ES-I3 (cell line): ENCODE measurements around the gene PLA2G15.
"Not testable (repeated sequence)": the region's sequence is repeated elsewhere in the genome, so short reads cannot be mapped to it uniquely, and the experiment has no call there.

Source experiments
- H3K36me3 ChIP-seq: 2 replicates; pipeline ENCODE4 v1.6.1; 2013; ENCODE audit warnings: mild to moderate bottlenecking, low read length, control low read depth, moderate library complexity; ENCODE audit not compliant: insufficient read depth
- H3K4me1 ChIP-seq: 2 replicates; pipeline ENCODE4 v1.6.1; 2013; ENCODE audit warnings: mild to moderate bottlenecking, control low read depth, low read length; ENCODE audit not compliant: insufficient read depth
- H3K9ac ChIP-seq: 2 replicates; pipeline ENCODE4 v1.6.1; 2013; ENCODE audit warnings: low read depth, mild to moderate bottlenecking, low read length, moderate library complexity
- H3K9me3 ChIP-seq: 2 replicates; pipeline ENCODE4 v1.6.1; 2013; ENCODE audit warnings: mild to moderate bottlenecking, low read length, moderate library complexity; ENCODE audit not compliant: control insufficient read depth, insufficient read depth

Gene PLA2G15

GRCh38 chr16:68286153-68287074 is 41.2 kb downstream of the PLA2G15 start:
- H3K9me3 ChIP-seq, result no peaks in the 10 kb centered on the region
- H3K36me3 ChIP-seq, result peaks cover 17% of the 10 kb centered on the region
- no peak overlapping the region for H3K9ac ChIP-seq
- peaks cover 5% of the 10 kb centered on the region; the same call in 1 of the 2 replicates for H3K4me1 ChIP-seq

GRCh38 chr16:68287276-68288251 is 42.4 kb downstream of the PLA2G15 start:
- Histone ChIP-seq H3K9me3 (no peaks in the 10 kb centered on the region), H3K36me3 (peaks cover 21% of the 10 kb centered on the region), H3K9ac (no peak overlapping the region), H3K4me1 (peaks cover 5% of the 10 kb centered on the region; the same call in 1 of the 2 replicates)

- H3K9ac ChIP-seq, result no peak overlapping the region
- peaks cover 20% of the 10 kb centered on the region for H3K36me3 ChIP-seq
- peaks cover 5% of the 10 kb centered on the region; the same call in 1 of the 2 replicates for H3K4me1 ChIP-seq
- H3K9me3 ChIP-seq, result no peaks in the 10 kb centered on the region
Observed at GRCh38 chr16:68288252-68288650, 43.1 kb downstream of the PLA2G15 start.

GRCh38 chr16:68288796-68289195 is 43.6 kb downstream of the PLA2G15 start:
- not testable (repeated sequence) for H3K4me1 ChIP-seq

GRCh38 chr16:68289202-68289601 is 44.0 kb downstream of the PLA2G15 start:
- Histone ChIP-seq H3K4me1 (peaks cover 5% of the 10 kb centered on the region; the same call in 1 of the 2 replicates), H3K36me3 (peaks cover 19% of the 10 kb centered on the region), H3K9me3 (no peaks in the 10 kb centered on the region), H3K9ac (no peak overlapping the region)

More at GRCh38 chr16:68288796-68289195, 43.6 kb downstream of the PLA2G15 start:
- not testable (repeated sequence) for H3K9ac ChIP-seq, H3K9me3 ChIP-seq
- peaks cover 19% of the 10 kb centered on the region for H3K36me3 ChIP-seq

GRCh38 chr16:68289621-68290329 is 44.6 kb downstream of the PLA2G15 start:
- peaks cover 5% of the 10 kb centered on the region; the same call in 1 of the 2 replicates for H3K4me1 ChIP-seq
- no peak overlapping the region for H3K9ac ChIP-seq
- peaks cover 19% of the 10 kb centered on the region for H3K36me3 ChIP-seq
- no peaks in the 10 kb centered on the region for H3K9me3 ChIP-seq

- H3K9ac ChIP-seq, result no peak overlapping the region
Observed at GRCh38 chr16:68290450-68290849, 45.3 kb downstream of the PLA2G15 start.

GRCh38 chr16:68291227-68291626 is 46.1 kb downstream of the PLA2G15 start:
- no peaks in the 10 kb centered on the region for H3K9me3 ChIP-seq
- H3K9ac ChIP-seq, result no peak overlapping the region
- peaks cover 16% of the 10 kb centered on the region for H3K36me3 ChIP-seq
- peaks cover 5% of the 10 kb centered on the region; the same call in 1 of the 2 replicates for H3K4me1 ChIP-seq

More at GRCh38 chr16:68290450-68290849, 45.3 kb downstream of the PLA2G15 start:
- peaks cover 5% of the 10 kb centered on the region; the same call in 1 of the 2 replicates for H3K4me1 ChIP-seq
- no peaks in the 10 kb centered on the region for H3K9me3 ChIP-seq
- peaks cover 16% of the 10 kb centered on the region for H3K36me3 ChIP-seq

- peaks cover 8% of the 10 kb centered on the region for H3K4me1 ChIP-seq
- peaks cover 19% of the 10 kb centered on the region for H3K36me3 ChIP-seq
- H3K9ac ChIP-seq, result no peak overlapping the region
- H3K9me3 ChIP-seq, result no peaks in the 10 kb centered on the region
Observed at GRCh38 chr16:68292425-68292824, 47.3 kb downstream of the PLA2G15 start.

- Histone ChIP-seq H3K9me3 (no peaks in the 10 kb centered on the region), H3K9ac (no peak overlapping the region), H3K36me3 (peaks cover 32% of the 10 kb centered on the region), H3K4me1 (peaks cover 3% of the 10 kb centered on the region)
Observed at GRCh38 chr16:68296291-68296690, 51.1 kb downstream of the PLA2G15 start.

GRCh38 chr16:68296693-68297092 is 51.5 kb downstream of the PLA2G15 start:
- peaks cover 29% of the 10 kb centered on the region for H3K36me3 ChIP-seq
- no peak overlapping the region for H3K9ac ChIP-seq
- no peaks in the 10 kb centered on the region for H3K9me3 ChIP-seq
- peaks cover 3% of the 10 kb centered on the region for H3K4me1 ChIP-seq

- no peaks in the 10 kb centered on the region for H3K9me3 ChIP-seq
- H3K36me3 ChIP-seq, result peaks cover 26% of the 10 kb centered on the region
- H3K9ac ChIP-seq, result no peak overlapping the region
- peaks cover 3% of the 10 kb centered on the region for H3K4me1 ChIP-seq
Observed at GRCh38 chr16:68297908-68298307, 52.7 kb downstream of the PLA2G15 start.

GRCh38 chr16:68298312-68298711 is 53.1 kb downstream of the PLA2G15 start:
- Histone ChIP-seq H3K36me3 (peaks cover 26% of the 10 kb centered on the region), H3K4me1 (peaks cover 3% of the 10 kb centered on the region), H3K9me3 (no peaks in the 10 kb centered on the region), H3K9ac (no peak overlapping the region)
